HG03280 (cell line): ENCODE data around the gene MTMR6.

Source experiments
- ATAC-seq: cut with Tn5 transposase; IDR thresholded peaks from one replicate; pipeline ENCODE4 v1.9.1; 2021; ENCODE audit warnings: mild to moderate bottlenecking, moderate library complexity; ENCODE audit not compliant: unreplicated experiment

The MTMR6 gene

DNA sequence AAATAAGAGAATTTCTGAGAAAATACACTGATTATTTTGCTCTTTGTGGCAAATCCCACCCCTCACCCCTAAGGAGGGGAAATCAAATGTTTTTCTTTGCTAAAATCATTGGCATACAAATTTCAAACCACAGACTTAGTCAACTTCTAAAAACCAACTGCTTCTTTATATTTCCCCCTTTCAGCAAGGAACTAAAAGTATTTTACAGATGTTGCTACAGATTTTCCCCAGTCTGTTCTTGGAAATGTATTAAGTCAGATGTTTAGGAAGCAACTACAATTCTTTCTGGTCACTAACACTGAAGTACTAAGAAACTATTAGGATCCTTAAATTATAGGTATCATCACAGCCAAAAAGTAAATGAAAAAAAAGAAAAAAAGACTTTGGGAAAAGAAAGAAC, 6.9 kb downstream of the MTMR6 start:
- no peak for ATAC-seq

DNA sequence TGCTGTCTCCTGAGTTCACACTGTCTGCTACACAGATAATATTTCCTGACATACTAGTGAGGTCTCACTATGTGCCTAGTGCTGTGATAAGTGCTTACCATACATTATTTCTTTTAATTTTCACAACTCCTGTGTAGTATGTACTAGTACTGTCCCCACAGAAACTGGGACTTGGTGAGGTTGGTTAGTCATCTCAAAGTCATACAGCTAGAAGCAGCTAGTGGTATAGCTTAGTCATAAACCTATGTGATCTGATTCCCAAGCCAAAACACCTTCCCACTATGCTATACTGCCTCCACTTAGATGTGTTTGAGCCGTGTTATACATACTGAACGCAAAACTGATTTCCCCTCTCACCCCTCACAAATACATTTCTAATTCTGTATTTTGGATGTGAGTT, 10.5 kb downstream of the MTMR6 start:
- ATAC-seq = no peak

DNA sequence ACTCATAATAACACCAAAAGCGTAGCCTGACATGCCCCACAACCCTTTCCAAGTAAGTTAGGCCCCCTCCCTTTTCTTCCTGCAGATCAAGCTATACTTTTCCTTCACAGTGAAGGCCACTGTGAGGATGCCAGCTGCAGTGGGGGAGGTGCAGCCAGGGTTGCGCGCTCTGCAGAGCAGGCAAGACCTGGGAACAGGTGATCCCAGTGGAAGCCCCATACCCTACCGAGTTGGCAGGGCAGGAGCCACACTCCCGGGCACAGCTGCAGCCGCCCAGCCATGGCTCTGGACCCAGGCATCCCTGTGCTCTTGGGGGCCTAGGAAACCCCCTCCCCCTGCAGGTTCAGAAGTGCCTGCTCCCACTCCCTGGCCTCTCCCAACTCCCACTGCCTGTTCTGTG, 18.7 kb downstream of the MTMR6 start:
- ATAC-seq = no peak

DNA sequence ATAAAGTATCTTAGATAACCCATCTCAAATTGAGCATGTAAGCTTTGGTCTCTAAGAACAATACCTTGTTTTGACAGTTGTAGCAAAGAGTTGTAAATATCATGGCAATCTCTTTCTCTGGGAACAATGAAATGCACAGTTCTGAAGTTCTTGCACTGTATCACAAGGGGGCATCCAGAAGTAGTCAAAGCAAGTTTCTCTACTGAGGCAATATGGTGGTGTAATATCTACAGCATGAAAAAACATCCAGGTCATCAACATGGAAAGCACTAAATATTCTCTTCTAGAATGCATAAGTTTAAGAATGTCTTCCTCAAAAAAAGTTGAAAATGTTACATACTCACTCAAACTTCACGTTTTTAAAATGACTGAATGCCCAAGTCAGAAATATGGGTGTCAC, 19.6 kb downstream of the MTMR6 start:
- no peak for ATAC-seq

DNA sequence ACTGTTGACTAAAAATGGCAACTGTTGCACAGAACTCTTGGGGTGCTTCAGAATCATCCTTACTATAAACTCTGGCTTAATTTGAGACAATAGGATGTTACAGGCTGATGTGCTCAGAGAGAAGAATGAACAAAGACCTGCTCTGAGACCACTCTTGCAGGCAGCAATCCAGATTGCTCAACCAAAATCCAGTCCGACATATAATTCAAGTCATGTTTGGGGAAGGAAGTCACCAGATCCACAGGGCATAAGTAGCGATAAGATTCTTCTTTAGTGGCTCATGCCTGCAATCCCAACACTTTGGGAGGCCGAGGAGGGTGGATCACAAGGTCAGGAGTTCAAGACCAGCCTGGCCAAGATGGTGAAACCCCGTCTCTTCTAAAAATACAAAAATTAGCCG, 20.6 kb downstream of the MTMR6 start:
- no peak for ATAC-seq

DNA sequence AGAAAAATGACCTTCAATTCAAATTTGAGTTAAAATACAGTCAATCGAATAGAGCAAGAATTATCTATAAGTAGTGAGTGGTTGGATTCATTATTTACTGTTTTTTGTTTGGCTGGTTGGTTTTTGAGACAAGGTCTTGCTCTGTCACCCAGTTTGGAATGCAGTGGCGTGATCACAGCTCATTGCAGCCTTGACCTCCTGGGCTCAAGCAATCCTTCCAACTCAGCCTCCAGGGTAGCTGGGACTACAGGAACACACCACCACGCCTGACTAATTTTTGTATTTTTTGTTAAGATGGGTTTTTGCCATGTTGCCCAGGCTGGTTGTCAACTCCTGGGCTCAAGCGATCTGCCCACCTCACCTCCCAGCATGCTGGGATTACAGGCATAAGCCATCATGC, 25.0 kb downstream of the MTMR6 start:
- no peak for ATAC-seq

DNA sequence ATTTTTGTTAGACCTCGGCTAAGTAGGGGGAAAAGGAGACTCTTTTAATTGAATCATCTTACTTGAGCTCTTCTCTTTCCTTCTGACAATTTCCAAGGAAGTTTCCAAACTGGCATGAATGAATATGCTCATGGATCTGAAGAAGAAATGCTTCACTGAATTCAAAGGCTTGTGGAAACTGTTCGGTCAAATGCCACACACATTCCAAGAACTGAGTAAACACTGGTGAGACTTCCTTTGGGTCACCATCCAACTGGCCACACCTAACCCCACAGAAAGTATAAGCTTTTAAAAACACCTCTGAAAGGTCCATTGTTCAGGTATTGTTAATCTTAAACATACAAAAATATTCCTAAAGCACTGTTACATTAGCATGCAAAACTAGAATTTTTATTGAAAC, 33.6 kb downstream of the MTMR6 start:
- no peak for ATAC-seq

DNA sequence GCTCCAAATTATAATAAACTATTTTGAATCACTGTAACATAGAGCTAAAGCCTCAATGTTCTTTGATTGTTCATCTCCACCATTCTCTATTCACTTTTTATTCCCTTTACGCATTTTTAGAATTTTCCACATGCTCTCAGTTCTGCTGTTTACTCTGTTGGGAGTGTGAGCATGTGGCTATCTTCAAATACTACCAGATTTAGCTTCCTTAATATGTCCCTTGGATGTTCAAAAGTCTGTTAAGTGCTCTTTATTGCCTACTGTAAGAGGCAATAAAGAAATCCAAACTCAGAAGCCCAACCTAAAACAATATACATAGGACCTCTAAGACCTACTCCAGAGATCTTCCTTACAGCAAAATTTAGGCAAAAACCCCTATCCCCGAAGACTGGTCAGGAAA, 34.5 kb downstream of the MTMR6 start:
- ATAC-seq = no peak

DNA sequence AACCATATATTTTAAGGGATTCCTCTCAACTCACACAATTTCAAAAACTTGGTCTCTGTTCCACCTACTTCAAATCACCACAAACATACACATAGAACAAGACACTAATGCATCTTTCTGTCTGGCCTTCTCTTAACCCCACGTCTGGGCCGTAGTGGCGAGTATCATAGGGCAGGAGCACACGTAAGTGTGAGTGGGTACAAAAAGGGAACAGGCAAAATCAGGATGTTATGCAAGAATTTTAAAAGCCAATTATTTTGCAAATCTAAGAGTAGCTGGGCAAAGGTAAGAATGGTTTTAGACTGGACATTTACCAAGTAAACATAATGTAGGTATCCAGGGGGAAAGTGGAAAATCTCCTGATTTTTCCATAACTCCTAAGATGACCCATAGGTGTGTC, 35.1 kb downstream of the MTMR6 start:
- no peak for ATAC-seq

DNA sequence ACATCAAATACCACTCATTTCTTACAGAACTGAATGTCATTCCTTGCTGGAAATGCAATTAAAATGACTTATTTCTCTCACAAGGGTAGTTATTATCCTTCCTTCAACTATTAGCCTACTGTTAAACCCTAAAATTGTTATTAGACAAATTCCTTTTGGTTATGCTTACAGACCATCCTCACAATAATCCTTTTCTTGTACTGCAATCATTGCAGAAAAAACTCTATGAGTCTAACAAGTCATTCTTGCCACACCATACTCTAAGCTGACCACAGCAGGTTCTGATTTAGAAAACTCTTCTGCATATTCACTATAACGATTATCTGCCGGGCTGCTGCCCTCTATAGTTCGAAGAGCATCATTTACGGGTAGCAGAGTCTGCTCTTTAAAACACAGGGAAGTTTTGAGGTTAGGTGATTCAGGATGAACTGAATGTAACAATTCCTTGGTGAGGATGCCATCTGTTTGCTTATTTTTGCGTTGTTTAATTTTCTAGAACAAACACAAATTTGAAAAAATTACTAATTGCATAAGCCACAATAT, 38.2 kb downstream of the MTMR6 start:
- ATAC-seq = no peak

DNA sequence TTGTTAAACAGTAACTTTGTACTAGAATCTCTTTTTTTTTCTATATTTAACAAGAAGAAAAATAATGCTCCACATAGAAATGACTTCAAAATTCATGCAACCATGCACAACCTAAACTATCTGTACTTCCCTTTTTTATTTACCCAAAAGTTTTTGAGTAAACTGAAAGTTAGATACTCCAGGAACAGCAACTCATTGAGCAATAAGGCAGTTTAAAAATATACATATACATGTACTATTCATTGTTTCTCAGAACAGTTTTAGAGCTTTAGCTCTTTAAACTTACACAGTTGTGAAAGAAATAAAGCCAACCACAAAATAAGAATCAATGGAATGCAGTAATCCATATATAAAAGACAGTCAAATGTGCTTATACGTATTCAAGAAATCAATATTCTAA, 39.2 kb downstream of the MTMR6 start:
- ATAC-seq = no peak

DNA sequence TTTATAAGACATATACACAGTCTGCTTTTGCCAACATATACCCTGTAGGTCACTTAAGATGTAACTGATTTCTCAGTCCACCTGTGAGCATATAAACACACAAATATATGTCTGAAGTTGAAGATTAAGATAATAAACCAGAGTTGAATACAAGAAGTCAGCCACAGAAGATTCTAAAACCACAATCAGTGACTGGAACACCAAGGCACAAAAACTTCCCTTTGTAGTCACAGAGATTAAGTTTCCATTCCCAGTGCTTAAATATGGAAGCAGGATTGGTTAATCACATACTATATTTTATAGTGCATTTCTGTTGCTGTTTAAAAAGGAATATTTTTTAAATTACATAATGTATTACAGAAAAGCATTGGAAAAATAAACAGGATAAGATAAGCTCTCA, 39.9 kb downstream of the MTMR6 start:
- ATAC-seq = no peak

DNA sequence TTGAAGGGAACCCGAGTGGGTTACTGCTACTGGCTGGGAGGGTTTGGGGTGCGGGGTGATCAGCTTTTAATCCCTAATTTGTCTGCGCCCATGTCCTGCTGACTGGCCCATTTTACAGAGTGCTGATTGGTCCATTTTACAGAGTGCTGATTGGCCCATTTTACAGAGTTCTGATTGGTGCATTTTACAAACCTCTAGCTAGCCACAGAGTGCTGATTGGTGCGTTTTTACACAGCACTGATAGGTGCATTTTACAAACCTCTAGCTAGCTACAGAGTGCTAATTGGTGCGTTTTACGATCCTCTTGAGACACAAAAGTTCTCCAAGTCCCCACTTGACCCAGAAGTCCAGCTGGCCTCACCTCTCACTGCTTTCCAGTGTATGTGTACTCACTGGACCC, 43.2 kb downstream of the MTMR6 start:
- no peak for ATAC-seq

DNA sequence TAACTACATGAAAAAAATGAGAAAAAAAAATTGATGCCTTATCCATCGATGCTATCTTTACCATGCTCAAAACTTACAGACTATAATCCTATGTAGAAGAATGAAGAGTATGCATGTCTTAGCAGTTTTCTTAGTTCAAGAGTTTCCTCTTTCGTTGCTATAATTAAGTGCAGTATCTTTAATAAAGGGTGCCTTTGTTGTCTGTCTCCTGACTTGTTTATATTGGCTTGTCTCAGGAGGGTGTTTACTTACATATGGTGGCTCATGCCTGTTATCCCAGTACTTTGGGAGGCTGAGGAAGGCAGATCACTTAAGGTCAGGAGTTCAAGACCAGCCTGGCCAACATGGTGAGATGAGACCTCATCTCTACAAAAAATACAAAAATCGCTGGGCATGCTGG, 44.3 kb downstream of the MTMR6 start:
- ATAC-seq = no peak

DNA sequence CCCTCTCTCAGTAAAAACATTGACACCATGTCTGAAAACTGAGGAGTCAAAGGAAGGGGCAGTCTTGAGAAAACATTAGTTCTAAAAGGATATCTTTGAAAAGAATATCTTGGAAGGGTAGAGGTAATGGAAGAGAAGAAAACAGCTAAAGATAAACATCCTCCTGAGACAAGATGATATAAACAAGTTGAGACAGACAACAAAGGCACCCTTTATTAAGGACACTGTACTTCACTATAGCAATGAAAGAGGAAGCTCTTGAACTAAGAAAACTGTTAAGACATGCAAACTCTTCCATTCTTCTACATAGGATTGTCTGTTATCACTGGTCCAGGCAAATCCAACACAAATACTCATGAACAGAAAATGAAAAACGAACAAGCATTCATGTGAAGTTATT, 46.3 kb downstream of the MTMR6 start:
- ATAC-seq = no peak

DNA sequence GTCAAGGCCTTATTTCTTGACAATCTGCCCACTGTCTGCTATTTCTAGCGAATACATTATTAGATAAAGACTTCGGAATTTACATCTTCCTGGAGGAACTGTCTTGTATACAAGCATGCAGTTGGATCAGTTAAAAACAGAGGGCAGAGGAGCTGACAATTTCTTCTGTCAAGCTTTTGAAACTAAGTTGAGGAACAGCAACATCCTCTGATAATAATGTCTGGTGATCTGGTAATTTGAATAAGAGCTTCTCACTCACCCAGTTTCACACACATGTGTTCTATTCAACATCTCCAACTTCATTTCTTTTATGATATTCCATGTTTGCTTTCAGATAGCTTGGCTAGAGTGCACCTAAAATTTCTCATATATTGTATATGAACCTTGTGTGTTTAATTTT, 50.2 kb downstream of the MTMR6 start:
- ATAC-seq = no peak

DNA sequence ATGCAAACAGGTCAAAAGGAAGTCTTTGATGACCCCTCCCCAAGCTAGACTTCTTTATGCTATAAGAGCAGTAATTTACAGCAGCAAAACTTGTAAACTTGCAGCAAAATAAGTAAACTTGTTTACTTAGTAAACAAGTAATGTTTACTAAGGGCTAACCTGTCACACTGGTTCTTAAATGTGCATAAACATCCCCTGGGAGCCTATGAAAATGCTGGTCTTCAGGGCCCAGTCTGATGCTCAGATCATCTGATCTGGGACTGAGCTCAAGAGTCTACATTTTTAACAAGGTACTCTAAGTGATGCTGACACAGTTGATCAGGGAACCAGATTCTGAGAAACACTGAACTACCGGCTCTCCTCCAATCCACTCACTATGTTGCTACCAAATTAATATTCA, 53.4 kb downstream of the MTMR6 start:
- ATAC-seq = no peak

DNA sequence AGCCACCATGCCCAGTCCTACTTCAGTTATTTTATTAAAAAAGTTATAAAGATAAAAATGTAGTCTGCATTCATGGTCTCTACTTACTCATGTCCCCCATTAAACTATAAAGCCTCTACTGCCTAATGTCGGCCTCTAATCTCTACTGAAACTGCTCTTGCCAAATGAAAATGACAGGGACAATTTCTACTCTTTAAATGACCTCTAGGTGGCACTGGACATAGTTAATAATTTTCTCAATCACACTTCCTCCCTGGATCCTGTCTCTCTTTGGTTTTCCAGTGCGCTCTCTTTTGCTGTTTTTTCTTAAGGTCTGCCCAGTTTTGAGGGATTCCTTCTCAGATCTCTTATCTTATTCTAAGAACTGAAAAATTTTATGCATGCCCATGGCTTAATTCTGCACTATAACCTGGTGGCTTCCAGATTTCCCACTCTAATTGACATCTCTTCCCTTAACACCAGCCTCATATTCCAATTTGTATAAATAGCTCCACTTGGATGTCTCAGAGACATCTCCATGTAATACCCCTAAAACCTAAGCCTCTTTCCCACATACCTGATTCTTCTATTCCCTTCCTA, 54.3 kb downstream of the MTMR6 start:
- no peak for ATAC-seq

DNA sequence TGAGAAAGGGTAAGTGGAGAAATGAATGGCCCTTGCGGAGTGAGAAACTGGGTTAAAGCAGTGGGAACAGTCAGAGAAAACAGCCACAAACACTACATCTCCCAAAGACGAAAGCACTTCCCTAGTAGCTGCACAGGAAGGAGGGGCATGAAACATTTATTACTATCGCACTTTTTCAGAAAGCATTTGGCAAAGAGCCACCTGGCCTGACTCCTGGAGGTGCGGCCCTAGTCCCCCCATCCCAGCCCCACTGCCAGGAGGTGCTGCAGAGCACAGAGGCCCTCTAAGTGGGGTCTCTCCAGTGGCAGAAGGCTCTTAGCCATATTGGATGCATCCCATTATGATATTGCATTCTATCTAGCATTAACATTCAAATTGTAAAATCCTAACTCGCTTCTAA, 55.8 kb downstream of the MTMR6 start:
- ATAC-seq = no peak

DNA sequence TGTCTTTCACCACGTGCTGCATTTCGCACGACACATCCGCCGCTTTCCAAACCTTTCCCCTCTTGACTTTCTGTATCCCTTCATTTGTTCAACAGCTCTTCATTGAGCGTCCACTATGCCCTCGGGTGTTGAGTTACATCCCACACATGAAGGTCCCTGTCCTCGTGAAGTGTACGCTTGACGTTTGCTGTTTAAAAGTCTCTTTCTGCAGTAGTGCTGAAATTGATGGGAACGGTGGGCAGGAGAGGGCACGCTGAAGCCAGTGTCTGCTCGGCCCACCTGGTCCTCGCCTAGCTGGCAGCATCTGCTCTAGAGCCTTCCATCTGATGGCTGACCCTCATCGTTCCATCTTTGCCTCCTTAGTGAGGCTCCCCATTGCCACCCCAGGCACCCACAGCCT, 59.6 kb downstream of the MTMR6 start:
- ATAC-seq = no peak

DNA sequence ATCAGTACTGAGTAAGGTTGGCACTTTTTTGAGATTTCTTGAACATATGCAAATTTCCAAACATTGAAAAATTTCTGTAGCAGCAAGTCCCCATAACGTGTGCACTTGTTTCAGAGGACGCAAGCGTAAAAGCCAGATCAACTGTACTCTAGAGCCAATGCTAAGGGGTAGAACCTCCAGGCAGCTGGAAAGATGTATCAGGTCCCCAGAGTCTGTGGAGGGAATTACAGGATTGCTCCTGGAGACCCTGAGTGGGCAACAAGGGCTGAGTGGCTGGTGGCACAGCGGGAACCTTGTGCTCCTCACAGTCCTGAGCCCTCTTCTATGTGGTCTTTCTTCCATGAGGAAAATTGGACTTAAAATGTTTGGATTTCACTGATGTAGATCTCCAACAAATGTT, 61.3 kb downstream of the MTMR6 start:
- no peak for ATAC-seq

DNA sequence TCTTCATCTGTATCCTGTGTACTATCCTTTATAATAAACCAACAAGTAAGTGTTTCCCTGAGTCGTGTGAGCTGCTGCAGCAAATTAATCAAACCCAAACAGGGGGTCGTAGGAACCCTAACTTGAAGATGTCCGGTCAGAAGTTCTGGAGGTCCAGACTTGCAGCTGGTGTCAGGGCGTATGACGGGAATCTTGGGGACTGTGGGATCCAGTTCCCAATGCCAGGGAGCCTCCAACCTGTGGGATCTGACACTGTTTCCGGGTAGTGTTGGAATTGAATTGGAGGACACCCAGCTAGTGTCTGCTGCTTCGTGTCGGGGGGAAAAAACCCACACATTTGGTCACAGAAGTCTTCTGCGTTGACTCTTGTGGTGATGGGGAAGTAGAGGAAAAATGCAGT, 63.1 kb downstream of the MTMR6 start:
- ATAC-seq = no peak

DNA sequence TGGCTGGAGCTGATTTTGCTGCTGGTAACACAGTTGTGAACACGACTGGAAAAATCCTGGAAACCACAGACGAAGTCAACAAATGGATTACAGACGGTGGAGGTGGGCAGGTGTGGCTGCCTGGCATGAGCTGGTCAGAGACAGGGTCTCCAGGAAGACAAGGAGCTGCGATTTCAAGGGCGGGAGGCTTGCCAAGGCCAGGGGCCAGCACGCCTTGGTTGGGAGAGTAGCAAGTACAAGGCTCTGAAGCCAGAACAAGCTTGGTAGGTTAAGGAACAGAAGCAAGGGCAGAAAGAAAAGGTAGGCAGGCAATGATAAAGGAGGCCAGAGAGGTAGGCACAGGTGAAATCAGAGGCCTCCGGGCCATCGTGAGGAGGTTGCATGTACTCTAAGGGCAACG, 64.5 kb downstream of the MTMR6 start:
- ATAC-seq = no peak

DNA sequence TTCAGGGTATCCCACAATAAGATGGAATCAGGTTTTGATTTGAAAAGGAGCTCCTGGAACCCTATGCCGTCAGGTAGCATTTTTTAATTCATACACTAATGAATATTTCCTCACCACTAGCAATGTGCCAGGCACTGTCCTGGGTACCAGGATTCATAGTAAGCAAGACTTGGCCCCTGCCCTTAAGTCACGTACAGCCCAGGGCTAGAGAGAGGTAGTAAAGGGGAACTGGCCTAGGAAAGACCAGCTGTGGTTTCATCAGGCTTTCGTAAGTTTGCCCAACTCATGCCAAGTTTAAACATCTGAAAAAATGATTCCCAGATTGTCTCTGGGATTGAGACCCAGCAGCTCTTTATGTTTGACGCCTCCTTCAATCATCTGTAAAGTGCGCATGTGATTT, 69.3 kb downstream of the MTMR6 start:
- ATAC-seq = no peak
